ENCODE measurements around the gene KIF6. TPM values are rescaled to one million over a fixed set of nuclear protein-coding genes. Genes with fewer than 3 reads are reported as not detected.

KIF6 gene
- total RNA-seq, 4 donors from 2014 or later, result 0.47 to 2.3 (median 0.97) TPM

DNA sequence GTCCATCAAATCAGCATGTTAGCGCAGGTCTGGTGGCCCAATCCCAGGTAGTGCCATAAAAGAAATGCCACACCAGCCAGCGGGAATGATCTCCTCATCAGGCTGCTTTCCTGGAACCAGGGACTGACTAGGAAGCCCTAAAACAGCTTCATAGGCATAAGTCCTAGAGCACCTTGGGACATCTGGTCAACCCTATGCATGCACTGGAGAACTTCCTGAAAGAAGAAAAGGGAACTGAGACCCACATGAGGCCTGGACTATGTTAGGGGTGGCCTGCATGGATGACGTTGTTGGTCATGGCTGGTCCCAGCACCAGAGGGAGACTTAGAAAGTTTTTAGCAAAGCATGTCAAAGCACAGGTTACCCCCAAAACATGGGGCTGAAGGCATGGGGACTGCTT lies 395.2 kb downstream of the KIF6 start:
- ATAC-seq, result peak; percentile 63
- WGBS, 2 donors (ENCODE audit: low coverage in 1 of 2), result 72 to 100% methylated on average over 1 to 2 of the region's 3 CpGs
- H3K4me1 ChIP-seq, result peaks cover 0 to 4% (median 0%) of the 10 kb centered on the region in 3 donors
- H3K27ac ChIP-seq, result no peak overlapping the region
- peaks cover 28% of the 10 kb centered on the region for H3K27me3 ChIP-seq
- H3K36me3 ChIP-seq, result no peaks in the 10 kb centered on the region
- H3K4me3 ChIP-seq, result no peak overlapping the region
- H3K9me3 ChIP-seq, result no peaks in the 10 kb centered on the region
- TF ChIP-seq POLR2A (IDR thresholded peaks at IDR 0.05) (no peak), POLR2AphosphoS5 (IDR thresholded peaks at IDR 0.05) (no peak), EP300 (IDR thresholded peaks at IDR 0.05) (no peak)
- TF ChIP-seq, protein P1, sequence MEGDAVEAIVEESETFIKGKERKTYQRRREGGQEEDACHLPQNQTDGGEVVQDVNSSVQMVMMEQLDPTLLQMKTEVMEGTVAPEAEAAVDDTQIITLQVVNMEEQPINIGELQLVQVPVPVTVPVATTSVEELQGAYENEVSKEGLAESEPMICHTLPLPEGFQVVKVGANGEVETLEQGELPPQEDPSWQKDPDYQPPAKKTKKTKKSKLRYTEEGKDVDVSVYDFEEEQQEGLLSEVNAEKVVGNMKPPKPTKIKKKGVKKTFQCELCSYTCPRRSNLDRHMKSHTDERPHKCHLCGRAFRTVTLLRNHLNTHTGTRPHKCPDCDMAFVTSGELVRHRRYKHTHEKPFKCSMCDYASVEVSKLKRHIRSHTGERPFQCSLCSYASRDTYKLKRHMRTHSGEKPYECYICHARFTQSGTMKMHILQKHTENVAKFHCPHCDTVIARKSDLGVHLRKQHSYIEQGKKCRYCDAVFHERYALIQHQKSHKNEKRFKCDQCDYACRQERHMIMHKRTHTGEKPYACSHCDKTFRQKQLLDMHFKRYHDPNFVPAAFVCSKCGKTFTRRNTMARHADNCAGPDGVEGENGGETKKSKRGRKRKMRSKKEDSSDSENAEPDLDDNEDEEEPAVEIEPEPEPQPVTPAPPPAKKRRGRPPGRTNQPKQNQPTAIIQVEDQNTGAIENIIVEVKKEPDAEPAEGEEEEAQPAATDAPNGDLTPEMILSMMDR (IDR thresholded peaks at IDR 0.05), result no peak

DNA sequence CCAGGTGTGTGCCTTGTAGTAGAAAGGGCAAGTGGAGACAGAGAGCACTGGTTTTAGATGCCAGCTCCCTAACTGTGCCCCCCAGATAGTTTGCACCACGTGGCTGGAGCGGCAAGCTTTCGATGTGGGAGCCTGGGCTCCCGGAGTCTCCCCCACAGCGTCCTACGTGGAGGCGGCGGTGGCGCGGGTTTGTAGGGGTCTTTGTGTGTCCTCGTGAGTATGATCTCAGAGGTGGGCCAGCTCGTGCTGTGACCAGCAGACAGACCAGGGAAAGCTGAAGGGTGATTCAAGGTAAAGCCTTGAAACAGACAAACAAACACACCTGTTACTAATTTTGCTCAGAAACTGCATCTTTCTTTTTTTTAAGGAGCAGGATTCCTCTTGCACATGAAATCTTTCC lies 397.1 kb downstream of the KIF6 start:
- Histone ChIP-seq H3K27ac (no peak overlapping the region), H3K27me3 (peaks cover 28% of the 10 kb centered on the region), H3K9me3 (no peaks in the 10 kb centered on the region), H3K36me3 (no peaks in the 10 kb centered on the region), H3K4me1 (peaks cover 0 to 4% (median 0%) of the 10 kb centered on the region in 3 donors), H3K4me3 (no peak overlapping the region)
- 93% methylated on average over 5 of the region's 12 CpGs; no CpG with 5 or more reads in 1 of the 2 donors for WGBS, 2 donors (ENCODE audit: low coverage in 1 of 2)
- TF ChIP-seq POLR2AphosphoS5 (IDR thresholded peaks at IDR 0.05), result no peak
- TF ChIP-seq, protein P1 (IDR thresholded peaks at IDR 0.05), result no peak
- TF ChIP-seq EP300 (IDR thresholded peaks at IDR 0.05), result no peak
- TF ChIP-seq POLR2A (IDR thresholded peaks at IDR 0.05), result no peak
- no peak for ATAC-seq

DNA sequence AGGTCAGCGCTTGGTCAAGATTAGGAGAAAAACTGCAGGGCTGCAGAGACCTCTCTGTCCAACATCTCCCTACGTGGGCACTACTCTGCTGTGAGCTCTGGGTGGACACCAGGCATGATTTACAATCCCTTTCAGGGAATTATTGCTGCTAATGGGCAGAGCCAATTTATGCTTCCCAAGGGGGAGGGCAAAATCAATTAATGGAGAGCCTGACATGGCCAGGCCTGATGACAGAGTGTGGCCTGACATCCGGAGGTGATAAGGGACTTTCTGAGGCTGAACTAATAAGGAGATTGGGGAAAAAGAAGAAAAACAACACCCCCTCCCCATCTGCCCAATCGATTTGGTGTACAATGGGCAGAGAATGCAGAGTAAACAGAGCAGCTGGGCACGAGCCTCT lies 397.7 kb downstream of the KIF6 start:
- H3K27me3 ChIP-seq, result peaks cover 28% of the 10 kb centered on the region
- no peaks in the 10 kb centered on the region for H3K9me3 ChIP-seq
- H3K27ac ChIP-seq, result no peak overlapping the region
- no peaks in the 10 kb centered on the region for H3K36me3 ChIP-seq
- no peak overlapping the region for H3K4me3 ChIP-seq
- TF ChIP-seq, protein P1 (IDR thresholded peaks at IDR 0.05), result no peak
- TF ChIP-seq EP300 (IDR thresholded peaks at IDR 0.05), result no peak
- no peak for TF ChIP-seq POLR2AphosphoS5 (IDR thresholded peaks at IDR 0.05)
- TF ChIP-seq POLR2A (IDR thresholded peaks at IDR 0.05), result no peak
- peaks cover 0 to 4% (median 0%) of the 10 kb centered on the region in 3 donors for H3K4me1 ChIP-seq
- 47 to 100% methylated on average over 1 to 2 of the region's 5 CpGs for WGBS, 2 donors (ENCODE audit: low coverage in 1 of 2)
- no peak for ATAC-seq

DNA sequence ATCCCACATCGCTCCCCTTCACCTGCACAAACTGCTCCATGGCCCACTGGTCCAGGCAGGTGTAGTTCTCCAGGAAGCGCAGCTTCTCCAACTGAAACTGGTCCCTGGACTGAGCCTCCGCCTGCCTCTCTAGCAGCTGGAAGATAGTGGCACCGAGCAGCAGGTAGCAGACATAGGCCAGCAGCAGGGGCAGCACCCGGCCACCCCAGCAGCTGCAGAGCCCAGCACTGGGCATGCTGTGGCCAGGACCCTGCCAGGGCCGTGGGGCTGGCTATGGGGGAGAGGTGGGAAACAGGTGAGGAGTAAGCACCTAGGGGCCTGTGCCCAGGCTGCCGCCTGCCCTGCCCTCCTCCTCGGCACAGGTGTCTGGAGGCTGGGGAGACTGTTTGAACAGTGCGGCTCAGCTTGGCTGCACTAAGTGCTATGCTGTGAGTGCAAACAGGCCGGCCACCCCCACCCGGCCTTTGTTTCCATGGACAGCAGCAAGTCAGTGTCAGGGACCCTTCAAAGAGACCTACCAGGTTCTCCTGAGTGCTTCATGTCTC lies 402.8 kb downstream of the KIF6 start, which contains the start of gene KCNK16:
Gene KCNK16, minus strand, starts transcription at position 397 of the 545 bp plus-strand sequence. Its CDS starts 162 bp downstream, at position 235.
- H3K27ac ChIP-seq, result no peak within 1 kb of the TSS
- no peaks in the 10 kb centered on the region for H3K36me3 ChIP-seq
- peaks cover 12% of the 10 kb centered on the region for H3K27me3 ChIP-seq
- TF ChIP-seq EP300 (IDR thresholded peaks at IDR 0.05) (no peak), POLR2A (IDR thresholded peaks at IDR 0.05) (no peak), POLR2AphosphoS5 (IDR thresholded peaks at IDR 0.05) (no peak)
- TF ChIP-seq, protein P1 (IDR thresholded peaks at IDR 0.05), result no peak
- H3K9me3 ChIP-seq, result no peaks in the 10 kb centered on the region
- no peak within 1 kb of the TSS for H3K4me3 ChIP-seq
- no peak for ATAC-seq
- no peaks in the 10 kb centered on the region for H3K4me1 ChIP-seq
- 98% methylated on average over 5 of the region's 11 CpGs; no CpG with 5 or more reads in 1 of the 2 donors for WGBS, 2 donors (ENCODE audit: low coverage in 1 of 2)

DNA sequence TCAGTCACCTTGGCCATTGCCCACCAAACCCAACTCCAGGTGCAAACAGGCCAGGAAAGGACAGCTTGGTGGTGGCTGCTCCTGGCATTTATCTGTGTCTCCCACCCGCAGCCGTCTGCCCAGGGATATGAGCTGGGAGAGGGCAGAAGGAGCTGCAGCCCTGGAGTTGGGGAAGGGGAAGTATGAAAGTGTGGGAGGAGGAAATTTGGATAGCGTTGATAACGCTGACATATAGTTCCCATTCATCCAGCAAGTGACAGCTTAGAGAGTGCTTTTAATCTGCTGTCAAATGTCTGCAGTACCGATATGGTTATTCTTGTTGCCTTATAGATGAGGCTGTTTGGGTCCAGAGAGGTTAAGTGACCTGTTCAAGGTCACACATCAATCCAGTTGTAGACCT lies 403.4 kb downstream of the KIF6 start:
- no peak for TF ChIP-seq POLR2AphosphoS5 (IDR thresholded peaks at IDR 0.05)
- no peak for TF ChIP-seq EP300 (IDR thresholded peaks at IDR 0.05)
- no peak for TF ChIP-seq POLR2A (IDR thresholded peaks at IDR 0.05)
- TF ChIP-seq, protein P1 (IDR thresholded peaks at IDR 0.05), result no peak
- 55 to 85% methylated on average over 4 to 5 of the region's 5 CpGs for WGBS, 2 donors (ENCODE audit: low coverage in 1 of 2)
- Histone ChIP-seq H3K4me1 (no peaks in the 10 kb centered on the region), H3K4me3 (no peak overlapping the region), H3K36me3 (no peaks in the 10 kb centered on the region), H3K27ac (no peak overlapping the region), H3K9me3 (no peaks in the 10 kb centered on the region), H3K27me3 (peaks cover 6% of the 10 kb centered on the region)
- ATAC-seq, result no peak

Measured in gastroesophageal sphincter (tissue), 4 donors.